GM23338 (cell line): ENCODE measurements around the gene DYNC2H1. TPM values are rescaled to one million over a fixed set of nuclear protein-coding genes. Genes with fewer than 3 reads are reported as not detected.

ENCODE experiments used
- ATAC-seq: fragments of 200-7000 bp; cut with Tn5 transposase; 3 replicates; pipeline ENCODE4 v1.9.1; 2020
- DNase-seq: peaks from one replicate; pipeline ENCODE4 v3.0.0-alpha.2; 2015; ENCODE audit warnings: low spot score
- H2AFZ ChIP-seq: fragments of 200-600 bp; sonication (generic); 2 replicates; pipeline ENCODE4 v1.8.0; 2016; ENCODE audit warnings: antibody characterized with exemption, mild to moderate bottlenecking, moderate library complexity
- H3F3A ChIP-seq: fragments of 200-600 bp; sonication (generic); replicated peaks from 2 replicates; pipeline ENCODE4 v1.8.0; 2017; ENCODE audit warnings: antibody characterized with exemption, mixed run types, low read depth
- H3K27ac ChIP-seq: fragments of 200-600 bp; sonication (generic); 2 replicates; pipeline ENCODE4 v1.6.1; 2016; ENCODE audit warnings: low read depth
- H3K27me3 ChIP-seq: fragments of 200-600 bp; sonication (generic); 2 replicates; pipeline ENCODE4 v1.8.0; 2016; ENCODE audit warnings: mild to moderate bottlenecking, mixed run types, moderate library complexity; ENCODE audit not compliant: insufficient read depth
- H3K36me3 ChIP-seq: fragments of 200-600 bp; sonication (generic); 2 replicates; pipeline ENCODE4 v1.8.0; 2016; ENCODE audit warnings: mild to moderate bottlenecking; ENCODE audit not compliant: insufficient read depth
- H3K4me1 ChIP-seq: fragments of 200-600 bp; sonication (generic); 2 replicates; pipeline ENCODE4 v1.8.0; 2016; ENCODE audit warnings: mild to moderate bottlenecking, moderate library complexity; ENCODE audit not compliant: insufficient read depth
- H3K4me2 ChIP-seq: fragments of 200-600 bp; sonication (generic); 2 replicates; pipeline ENCODE4 v1.7.1; 2017; ENCODE audit warnings: mixed run types
- H3K4me3 ChIP-seq: fragments of 200-600 bp; sonication (generic); 2 replicates; pipeline ENCODE4 v1.6.1; 2016; ENCODE audit warnings: mixed run types
- H3K79me2 ChIP-seq: fragments of 200-600 bp; sonication (generic); replicated peaks from 2 replicates; pipeline ENCODE4 v1.8.0; 2017; ENCODE audit warnings: mild to moderate bottlenecking; ENCODE audit not compliant: insufficient read depth
- H3K9me2 ChIP-seq: fragments of 200-600 bp; sonication (generic); 2 replicates; pipeline ENCODE4 v1.8.0; 2017; ENCODE audit not compliant: insufficient read depth
- H4K20me1 ChIP-seq: fragments of 200-600 bp; sonication (generic); replicated peaks from 2 replicates; pipeline ENCODE4 v1.8.0; 2017; ENCODE audit warnings: mild to moderate bottlenecking; ENCODE audit not compliant: insufficient read depth
- H3K27ac Mint-ChIP-seq: 2 replicates; pipeline ENCODE4 v1.8.0; 2020; ENCODE audit warnings: inconsistent platforms, mild to moderate bottlenecking, moderate library complexity, mixed read lengths
- H3K27me3 Mint-ChIP-seq: 3 replicates; pipeline ENCODE4 v1.8.0; 2022; ENCODE audit warnings: low read depth, mild to moderate bottlenecking, moderate library complexity, mixed read lengths, inconsistent platforms; ENCODE audit not compliant: insufficient read depth, poor library complexity
- H3K36me3 Mint-ChIP-seq: 3 replicates; pipeline ENCODE4 v1.8.0; 2021; ENCODE audit warnings: low read depth, mild to moderate bottlenecking, inconsistent platforms, moderate library complexity, mixed read lengths
- H3K4me1 Mint-ChIP-seq: 3 replicates; pipeline ENCODE4 v1.8.0; 2020; ENCODE audit warnings: mild to moderate bottlenecking, inconsistent platforms, mixed read lengths
- H3K4me3 Mint-ChIP-seq: 3 replicates; pipeline ENCODE4 v1.8.0; 2021; ENCODE audit warnings: moderate library complexity, mild to moderate bottlenecking, inconsistent platforms, mixed read lengths
- H3K9me3 Mint-ChIP-seq: 3 replicates; pipeline ENCODE4 v1.8.0; 2020; ENCODE audit warnings: moderate library complexity, mild to moderate bottlenecking, inconsistent platforms, mixed read lengths
- CREB1 ChIP-seq: fragments of 250-450 bp; sonication (Bioruptor Pico); IDR thresholded peaks from 2 replicates; pipeline ENCODE4 v1.5.0; 2020; ENCODE audit warnings: low read depth, mild to moderate bottlenecking, moderate library complexity
- CTCF ChIP-seq, 2 experiments: fragments of 200-600 bp in 1 of 2; sonication (generic) in 1 of 2; conservative IDR thresholded peaks; 2 replicates each; pipeline versions ENCODE4 v1.5.1 to v1.6.1; 2016 to 2017; ENCODE audit warnings: antibody characterized with exemption in 2 of 2, low read depth in 2 of 2, mild to moderate bottlenecking in 2 of 2, moderate library complexity in 1 of 2
- EZH2 ChIP-seq: fragments of 200-600 bp; sonication (generic); IDR thresholded peaks from one replicate; pipeline ENCODE4 v1.8.0; 2017; ENCODE audit warnings: antibody characterized with exemption, mild to moderate bottlenecking, low read depth; ENCODE audit not compliant: unreplicated experiment
- EZH2phosphoT487 ChIP-seq: fragments of 200-600 bp; sonication (generic); IDR thresholded peaks from one replicate; pipeline ENCODE4 v1.8.1; 2018; ENCODE audit warnings: antibody characterized with exemption; ENCODE audit not compliant: unreplicated experiment
- JUNB ChIP-seq: IDR thresholded peaks from one replicate; pipeline ENCODE4 v1.6.1; 2016; ENCODE audit warnings: antibody characterized with exemption; ENCODE audit not compliant: unreplicated experiment
- NANOG ChIP-seq: IDR thresholded peaks from 2 replicates; pipeline ENCODE4 v1.6.1; 2016; ENCODE audit warnings: antibody characterized with exemption, borderline replicate concordance
- POLR2AphosphoS5 ChIP-seq: IDR thresholded peaks from 2 replicates; pipeline ENCODE4 v1.6.1; 2016; ENCODE audit warnings: antibody characterized with exemption, low read depth
- STAT1 ChIP-seq: IDR thresholded peaks from one replicate; pipeline ENCODE4 v1.6.1; 2016; ENCODE audit warnings: antibody characterized with exemption; ENCODE audit not compliant: unreplicated experiment
- ZNF114 ChIP-seq: fragments of 250-450 bp; sonication (Bioruptor Pico); IDR thresholded peaks from 2 replicates; pipeline ENCODE4 v1.5.0; 2020; ENCODE audit warnings: mild to moderate bottlenecking, moderate library complexity
- ZNF331 ChIP-seq: fragments of 250-450 bp; sonication (Bioruptor Pico); IDR thresholded peaks from 2 replicates; pipeline ENCODE4 v1.5.0; 2020; ENCODE audit warnings: low read depth, mild to moderate bottlenecking, moderate library complexity
- ZNF462 ChIP-seq: fragments of 250-450 bp; sonication (Bioruptor Pico); IDR thresholded peaks from 2 replicates; pipeline ENCODE4 v1.5.0; 2020; ENCODE audit warnings: mild to moderate bottlenecking, moderate library complexity
- polyA plus RNA-seq: library from polyadenylated mRNA; unstranded; fragments of >200 nt; fragmentation: Nextera tagmentation; extraction: Ambion mirVana; gene quantifications from 2 replicates; pipeline ENCODE4 v1.2.1, GENCODE V29; 2016
- total RNA-seq: library from RNA; depleted of rRNA; stranded (reverse); fragments of >200 nt; shearing (Covaris generic); gene quantifications from 2 replicates; pipeline ENCODE4 v1.2.3, GENCODE V29; 2014
- TF ChIP-seq, protein P1 (sequence below): IDR thresholded peaks from one replicate; pipeline ENCODE4 v1.6.1; 2018; ENCODE audit warnings: antibody characterized with exemption; ENCODE audit not compliant: unreplicated experiment
- TF ChIP-seq, protein P2 (sequence below): IDR thresholded peaks from 2 replicates; pipeline ENCODE4 v1.6.1; 2016; ENCODE audit warnings: antibody characterized with exemption

DYNC2H1 gene
- total and polyA plus RNA-seq, 2 experiments from 2014 or later, result 19.3 to 22.5 TPM

GRCh38 chr11:103077554-103077953 lies 31.7 kb upstream of the DYNC2H1 start:
- Histone ChIP-seq H3K9me2 (no peaks in the 10 kb centered on the region), H3K4me2 (no peak overlapping the region), H3F3A (no peaks in the 10 kb centered on the region), H3K79me2 (peaks cover 97% of the 10 kb centered on the region), H3K27ac (no peak overlapping the region), H2AFZ (no peak overlapping the region), H3K4me1 (no peaks in the 10 kb centered on the region), H4K20me1 (peaks cover 20% of the 10 kb centered on the region), H3K4me3 (no peak overlapping the region), H3K27me3 (no peaks in the 10 kb centered on the region), H3K36me3 (peaks cover 57% of the 10 kb centered on the region)
- H3K27me3 Mint-ChIP-seq, result no peaks in the 10 kb centered on the region
- TF ChIP-seq, protein P1, sequence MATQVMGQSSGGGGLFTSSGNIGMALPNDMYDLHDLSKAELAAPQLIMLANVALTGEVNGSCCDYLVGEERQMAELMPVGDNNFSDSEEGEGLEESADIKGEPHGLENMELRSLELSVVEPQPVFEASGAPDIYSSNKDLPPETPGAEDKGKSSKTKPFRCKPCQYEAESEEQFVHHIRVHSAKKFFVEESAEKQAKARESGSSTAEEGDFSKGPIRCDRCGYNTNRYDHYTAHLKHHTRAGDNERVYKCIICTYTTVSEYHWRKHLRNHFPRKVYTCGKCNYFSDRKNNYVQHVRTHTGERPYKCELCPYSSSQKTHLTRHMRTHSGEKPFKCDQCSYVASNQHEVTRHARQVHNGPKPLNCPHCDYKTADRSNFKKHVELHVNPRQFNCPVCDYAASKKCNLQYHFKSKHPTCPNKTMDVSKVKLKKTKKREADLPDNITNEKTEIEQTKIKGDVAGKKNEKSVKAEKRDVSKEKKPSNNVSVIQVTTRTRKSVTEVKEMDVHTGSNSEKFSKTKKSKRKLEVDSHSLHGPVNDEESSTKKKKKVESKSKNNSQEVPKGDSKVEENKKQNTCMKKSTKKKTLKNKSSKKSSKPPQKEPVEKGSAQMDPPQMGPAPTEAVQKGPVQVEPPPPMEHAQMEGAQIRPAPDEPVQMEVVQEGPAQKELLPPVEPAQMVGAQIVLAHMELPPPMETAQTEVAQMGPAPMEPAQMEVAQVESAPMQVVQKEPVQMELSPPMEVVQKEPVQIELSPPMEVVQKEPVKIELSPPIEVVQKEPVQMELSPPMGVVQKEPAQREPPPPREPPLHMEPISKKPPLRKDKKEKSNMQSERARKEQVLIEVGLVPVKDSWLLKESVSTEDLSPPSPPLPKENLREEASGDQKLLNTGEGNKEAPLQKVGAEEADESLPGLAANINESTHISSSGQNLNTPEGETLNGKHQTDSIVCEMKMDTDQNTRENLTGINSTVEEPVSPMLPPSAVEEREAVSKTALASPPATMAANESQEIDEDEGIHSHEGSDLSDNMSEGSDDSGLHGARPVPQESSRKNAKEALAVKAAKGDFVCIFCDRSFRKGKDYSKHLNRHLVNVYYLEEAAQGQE, result no peak
- TF ChIP-seq POLR2AphosphoS5 (no peak), CTCF (conservative IDR thresholded peaks at IDR 0.05; ENCODE audit: low read depth in 2 of 2) (no peak), CREB1 (no peak), EZH2 (no peak), ZNF114 (no peak), EZH2phosphoT487 (no peak), NANOG (no peak), STAT1 (no peak), JUNB (no peak), ZNF462 (no peak), ZNF331 (CRISPR knock-in tag) (no peak)
- TF ChIP-seq, protein P2, sequence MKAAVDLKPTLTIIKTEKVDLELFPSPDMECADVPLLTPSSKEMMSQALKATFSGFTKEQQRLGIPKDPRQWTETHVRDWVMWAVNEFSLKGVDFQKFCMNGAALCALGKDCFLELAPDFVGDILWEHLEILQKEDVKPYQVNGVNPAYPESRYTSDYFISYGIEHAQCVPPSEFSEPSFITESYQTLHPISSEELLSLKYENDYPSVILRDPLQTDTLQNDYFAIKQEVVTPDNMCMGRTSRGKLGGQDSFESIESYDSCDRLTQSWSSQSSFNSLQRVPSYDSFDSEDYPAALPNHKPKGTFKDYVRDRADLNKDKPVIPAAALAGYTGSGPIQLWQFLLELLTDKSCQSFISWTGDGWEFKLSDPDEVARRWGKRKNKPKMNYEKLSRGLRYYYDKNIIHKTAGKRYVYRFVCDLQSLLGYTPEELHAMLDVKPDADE, result no peak
- ATAC-seq (no peak), DNase-seq (no peak)
- peaks cover 90% of the 10 kb centered on the region for H3K36me3 Mint-ChIP-seq
- no peak overlapping the region for H3K27ac Mint-ChIP-seq
- H3K4me1 Mint-ChIP-seq, result no peaks in the 10 kb centered on the region
- H3K4me3 Mint-ChIP-seq, result no peak overlapping the region
- H3K9me3 Mint-ChIP-seq, result no peaks in the 10 kb centered on the region
